HG02943 (cell line): Measurements from ENCODE around the gene EEF2K.
A peak's percentile ranks its signal among the peaks of the same experiment; 100 is the strongest.
"Not testable (repeated sequence)": the region's sequence is repeated elsewhere in the genome, so short reads cannot be mapped to it uniquely, and the experiment has no call there.

ENCODE experiments used
- ATAC-seq: cut with Tn5 transposase; IDR thresholded peaks from one replicate; pipeline ENCODE4 v1.9.1; 2021; ENCODE audit warnings: mild to moderate bottlenecking, low read depth, moderate library complexity; ENCODE audit not compliant: unreplicated experiment

Gene EEF2K

DNA sequence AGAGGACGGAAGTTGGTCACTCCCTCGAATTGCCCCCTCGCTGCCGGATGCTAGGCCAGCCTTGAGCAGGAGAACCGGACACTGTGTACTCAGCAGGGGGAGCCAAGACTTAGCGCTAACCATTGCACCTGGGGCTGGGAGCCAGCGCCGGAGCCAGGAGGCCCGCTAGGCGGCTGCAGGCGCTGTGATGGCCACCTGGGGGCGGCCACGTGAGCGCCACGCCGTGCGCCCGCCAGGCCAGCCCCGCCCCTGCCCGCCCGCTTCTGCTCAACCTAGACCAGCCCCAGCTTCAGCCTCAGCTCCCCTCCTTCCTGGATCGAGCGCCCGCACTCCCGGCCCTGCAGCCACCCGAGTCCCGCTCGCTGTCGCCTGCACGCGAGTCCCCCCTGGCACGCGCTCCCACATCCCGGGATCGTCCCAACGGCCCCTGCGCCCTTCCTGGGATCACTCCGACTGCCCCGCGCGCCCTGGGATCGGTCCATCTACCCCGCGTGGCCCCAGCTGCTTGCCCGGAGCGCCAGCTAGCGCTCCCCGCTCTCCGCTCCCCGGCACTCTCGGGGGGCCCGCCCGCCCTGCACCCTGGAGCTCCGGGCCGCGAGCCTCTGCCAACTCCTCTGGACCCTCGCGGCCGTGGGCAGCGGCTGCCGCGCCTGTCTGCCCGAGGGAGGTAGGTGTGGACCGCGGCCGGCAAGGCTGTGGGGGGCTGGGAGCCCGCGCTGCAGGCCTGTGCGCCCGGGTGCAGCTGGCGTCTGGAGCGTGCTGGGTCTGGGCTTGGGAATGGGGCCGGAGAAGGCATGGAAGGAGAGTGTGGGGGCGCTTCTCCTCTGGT, at the start of gene EEF2K:
Gene EEF2K (plus strand): TSS at position 266 of the 829 bp plus-strand sequence. CDS start 19,452 bp downstream, outside the sequence.
- ATAC-seq, result peak; percentile 71

GRCh38 chr16:22161401-22161800, 44.7 kb upstream of the EEF2K start:
- no peak for ATAC-seq

- no peak for ATAC-seq
Measured at GRCh38 chr16:22161999-22162655, 44.0 kb upstream of the EEF2K start, which contains the start of gene SDR42E2. Gene SDR42E2 (plus strand): TSS chr16:22162506. CDS start chr16:22165583, 3,077 bp downstream.

DNA sequence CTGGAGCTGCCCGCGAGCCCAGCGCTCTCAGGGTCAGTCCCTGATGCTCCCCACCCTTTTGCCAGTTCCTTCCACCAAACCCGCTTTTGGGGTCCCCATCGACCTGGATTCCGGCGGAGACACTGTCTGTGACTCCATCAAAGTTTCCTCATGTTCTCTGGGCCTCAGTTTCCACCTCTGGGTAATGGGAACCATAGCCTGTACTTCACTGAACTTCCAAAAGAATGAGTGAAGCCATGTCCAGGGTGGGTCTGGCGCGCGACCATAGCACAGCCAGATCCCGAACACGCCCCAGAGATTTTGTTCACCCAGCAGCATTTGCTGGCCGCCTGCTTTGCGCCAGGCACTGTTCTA, 43.4 kb upstream of the EEF2K start:
- ATAC-seq, result no peak

GRCh38 chr16:22163806-22164205, 42.3 kb upstream of the EEF2K start:
- no peak for ATAC-seq

DNA sequence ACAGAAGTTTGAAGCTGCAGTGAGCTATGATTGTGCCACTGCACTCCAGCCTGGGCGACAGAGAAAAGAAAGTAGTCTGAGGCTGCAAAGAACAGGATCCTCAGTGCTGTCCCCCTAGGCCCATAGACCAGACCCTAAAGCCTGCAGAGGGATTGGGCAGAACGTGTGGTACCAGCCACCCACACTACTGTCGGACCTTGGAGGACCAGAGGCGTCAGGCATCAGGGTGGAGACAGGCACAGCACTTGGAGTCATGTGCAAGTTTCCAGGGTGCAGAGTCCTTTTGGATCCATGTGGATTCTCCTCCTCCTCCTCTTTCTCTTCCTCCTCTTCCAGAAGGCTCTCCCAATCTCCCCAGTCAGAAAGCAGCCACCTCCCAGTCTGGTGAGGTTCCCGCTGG, 41.6 kb upstream of the EEF2K start:
- no peak for ATAC-seq

DNA sequence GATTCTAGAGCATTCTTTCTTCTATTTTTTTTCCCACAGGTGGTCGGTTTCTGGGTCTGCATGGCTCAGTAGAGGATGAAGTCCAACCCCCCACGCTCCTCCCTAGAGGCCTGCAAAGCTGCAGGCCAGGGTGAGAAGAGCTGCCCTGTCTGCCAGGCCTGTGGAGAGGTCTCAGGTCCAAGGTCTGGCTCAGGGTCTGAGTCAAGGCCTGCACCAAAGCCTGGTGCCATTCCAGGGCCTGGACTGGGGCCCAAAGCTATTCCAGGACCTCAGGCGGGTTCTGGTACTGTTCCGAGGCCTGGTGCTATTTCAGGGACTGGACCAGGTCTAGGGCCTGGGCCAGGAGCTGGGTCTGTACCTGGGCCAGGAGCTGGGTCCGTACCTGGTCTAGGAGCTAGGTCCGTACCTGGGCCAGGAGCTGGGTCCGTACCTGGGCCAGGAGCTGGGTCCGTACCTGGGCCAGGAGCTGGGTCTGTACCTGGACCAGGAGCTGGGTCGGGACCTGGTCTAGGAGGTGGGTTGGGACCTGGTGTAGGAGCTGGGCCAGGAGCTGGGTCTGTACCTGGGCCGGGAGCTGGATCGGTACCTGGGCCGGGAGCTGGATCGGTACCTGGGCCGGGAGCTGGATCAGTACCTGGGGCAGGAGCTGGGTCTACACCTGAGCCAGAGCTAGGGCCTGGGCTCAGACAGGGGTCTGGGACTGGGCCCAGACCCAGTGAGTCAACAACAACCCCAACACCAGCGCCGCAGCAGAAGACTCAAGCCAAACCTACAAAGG, 40.4 kb upstream of the EEF2K start:
- no peak for ATAC-seq

- no peak for ATAC-seq
Measured at GRCh38 chr16:22171953-22172352, 34.1 kb upstream of the EEF2K start.

DNA sequence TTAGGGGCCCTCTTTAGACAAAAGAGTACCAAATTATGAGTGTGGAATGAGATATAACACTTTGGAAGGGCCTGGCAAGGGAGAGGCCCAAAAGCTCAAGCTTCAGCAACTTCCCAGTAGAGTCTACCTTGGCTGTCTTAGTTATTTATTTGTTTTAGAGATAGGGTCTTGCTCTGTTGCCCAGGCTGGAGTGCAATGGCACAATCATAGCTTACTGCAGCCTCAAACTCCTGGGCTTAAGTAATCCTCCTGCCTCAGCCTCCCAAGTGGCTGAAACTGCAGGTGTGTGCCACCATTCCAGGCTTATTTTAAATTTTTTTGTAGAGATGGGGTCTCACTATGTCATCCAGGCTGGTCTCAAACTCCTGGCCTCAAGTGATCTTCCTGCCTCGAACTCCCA, 33.4 kb upstream of the EEF2K start:
- ATAC-seq, result not testable (repeated sequence)

- no peak for ATAC-seq
Measured at GRCh38 chr16:22174642-22175041, 31.4 kb upstream of the EEF2K start.

DNA sequence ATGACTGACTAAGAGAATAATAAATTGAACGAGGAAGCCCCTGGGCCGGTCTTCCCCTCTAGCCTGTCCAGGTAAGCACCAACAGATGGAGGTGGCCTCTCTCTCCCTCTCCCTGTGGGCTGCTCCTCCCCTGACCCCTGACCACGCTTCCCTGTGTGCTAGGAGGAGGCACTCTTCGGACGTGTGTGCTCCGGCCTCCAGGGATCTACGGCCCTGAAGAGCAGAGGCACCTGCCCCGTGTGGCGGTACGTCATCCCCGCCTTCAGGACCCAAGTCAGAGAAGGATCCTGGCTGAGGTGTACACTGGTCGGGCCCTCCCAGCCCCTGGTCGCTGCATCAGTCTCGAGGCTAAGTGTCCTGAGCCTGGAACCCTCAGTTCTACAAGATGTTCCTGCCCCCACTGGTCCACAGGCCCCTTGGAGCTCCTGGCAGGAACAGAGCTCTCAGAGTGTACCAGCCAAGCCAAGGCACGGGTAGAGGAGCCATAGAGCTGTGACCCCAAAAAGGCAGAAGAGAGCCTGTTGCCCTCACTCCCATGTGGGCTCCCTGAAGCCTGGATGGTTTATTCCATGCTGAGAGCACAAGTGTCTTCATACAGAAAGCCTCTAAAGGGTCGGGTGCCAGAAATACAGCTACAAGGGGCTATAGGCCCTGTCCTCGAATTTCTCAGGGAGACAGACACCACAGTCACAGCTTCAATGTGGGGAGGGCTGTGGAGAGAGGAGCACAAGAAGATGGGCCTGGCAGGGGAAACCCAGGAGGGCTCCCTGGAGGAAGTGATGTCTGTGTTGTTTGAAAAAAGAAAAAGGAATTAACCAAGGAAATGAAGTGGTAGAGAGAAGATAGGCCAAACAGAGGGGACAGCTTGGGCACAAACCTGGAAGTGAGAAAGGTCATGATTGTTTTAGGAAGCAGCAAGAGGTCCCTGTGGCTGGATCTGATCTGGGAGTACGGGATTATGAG, 27.8 kb upstream of the EEF2K start:
- no peak for ATAC-seq

DNA sequence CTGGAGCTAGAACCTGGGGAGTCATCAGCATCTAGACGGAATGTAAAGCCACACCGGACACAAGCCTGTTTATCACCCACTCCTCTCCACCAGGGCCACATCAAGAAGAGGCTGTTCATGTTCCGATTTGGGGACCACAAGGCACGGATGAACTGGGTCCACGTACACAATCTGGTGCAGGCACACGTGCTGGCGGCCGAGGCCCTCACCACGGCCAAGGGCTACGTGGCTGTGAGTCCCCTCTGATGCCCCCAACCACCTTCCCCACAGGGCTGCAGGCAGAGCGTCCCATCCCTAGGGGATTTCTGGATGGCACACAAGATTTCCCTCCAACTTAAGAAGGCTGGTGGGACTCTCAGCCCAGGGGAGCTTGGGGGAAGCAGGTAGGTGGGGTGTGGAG, 24.7 kb upstream of the EEF2K start:
- ATAC-seq, result no peak

DNA sequence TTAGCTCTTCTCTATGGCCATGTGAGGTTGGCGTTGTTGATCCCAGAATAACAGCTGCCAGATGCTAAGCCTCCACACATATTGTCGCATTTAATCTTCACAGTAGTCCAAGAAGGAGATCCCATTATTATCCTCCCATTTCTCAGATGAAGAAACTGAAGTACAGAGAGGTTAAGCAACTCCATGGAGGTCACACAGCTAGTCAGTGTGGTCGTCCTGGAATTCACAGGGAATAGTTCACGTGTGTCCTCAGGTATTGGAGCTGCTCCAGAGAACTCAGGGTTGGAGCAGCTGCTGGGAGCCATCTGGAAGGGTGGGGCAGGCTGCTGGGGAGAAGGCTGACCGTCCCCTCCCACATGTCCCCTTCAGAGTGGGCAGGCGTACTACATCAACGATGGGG, 24.2 kb upstream of the EEF2K start:
- no peak for ATAC-seq

- ATAC-seq, result no peak
Measured at GRCh38 chr16:22183335-22183734, 22.7 kb upstream of the EEF2K start.

GRCh38 chr16:22183901-22184614, 22.0 kb upstream of the EEF2K start:
- ATAC-seq, result no peak

DNA sequence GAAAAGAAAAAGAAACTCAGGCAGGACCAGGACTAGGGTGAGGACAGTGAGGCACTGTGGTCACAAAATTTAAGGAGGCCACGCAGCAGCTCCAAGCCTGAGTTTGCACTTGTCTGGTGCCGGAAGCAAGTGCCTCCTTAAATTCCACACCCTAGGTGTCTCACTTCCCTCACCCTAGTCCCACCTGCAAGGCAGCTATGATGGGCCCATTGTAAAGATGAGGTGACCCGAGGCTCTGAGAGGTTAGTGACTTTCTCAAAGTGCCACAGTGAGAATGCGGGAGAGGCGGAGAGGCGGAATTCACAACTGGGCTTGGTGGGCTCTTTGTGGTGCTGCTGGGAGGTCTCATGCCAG, 21.5 kb upstream of the EEF2K start:
- no peak for ATAC-seq

DNA sequence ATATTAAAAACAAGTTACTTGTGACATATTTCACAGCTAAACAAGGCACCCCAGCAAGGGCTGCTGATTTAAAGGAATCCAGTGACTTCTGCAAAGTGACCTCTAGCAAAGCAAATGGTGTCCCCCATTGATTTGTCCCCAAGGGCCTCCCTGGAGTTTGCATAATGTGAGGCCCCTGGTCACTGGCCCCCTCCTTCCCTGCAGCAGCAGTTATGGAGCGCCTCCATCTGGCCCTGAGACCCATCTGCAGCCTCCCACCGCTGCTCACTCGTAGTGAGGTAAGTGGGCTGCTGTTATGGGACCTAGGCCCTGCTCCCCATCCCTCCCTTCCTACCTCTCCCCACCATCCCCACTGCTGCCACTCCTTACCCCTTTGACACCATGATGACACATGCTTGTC, 19.6 kb upstream of the EEF2K start:
- ATAC-seq, result no peak

- no peak for ATAC-seq
Measured at GRCh38 chr16:22188267-22188594, 17.8 kb upstream of the EEF2K start.

- no peak for ATAC-seq
Measured at GRCh38 chr16:22188595-22189442, 17.3 kb upstream of the EEF2K start.
